Right ventricle myocardium inferior (tissue), 1 donor: ENCODE measurements around the gene ITGA1. TPM values are rescaled to one million over a fixed set of nuclear protein-coding genes. Genes with fewer than 3 reads are reported as not detected.

Experiments
- ATAC-seq: fragments of 200-7000 bp; cut with Tn5 transposase; one replicate; pipeline ENCODE4 v1.9.1; 2020; ENCODE audit warnings: mild to moderate bottlenecking, moderate library complexity
- DNase-seq: peaks from one replicate; pipeline ENCODE4 v3.0.0; 2021; ENCODE audit errors: missing footprints
- intact Hi-C: fragments of 100-400 bp; cut with DNase I; formaldehyde crosslinking; loops from one replicate; pipeline ENCODE4 v1.11.0; 2022
- total RNA-seq: library from RNA; stranded (reverse); fragmentation: NEBNext Ultra II Directional; extraction: Animal tissue kit (Norgen Biotek cat#: 25700); gene quantifications from one replicate; pipeline ENCODE4 v1.2.1, GENCODE V29; 2021
- donor health status: DM: no; HTN: yes; CAD: no; lungs with severe emphysema.

ITGA1 gene
- total RNA-seq, 1 donor from 2014 or later, result 29.9 TPM

DNA sequence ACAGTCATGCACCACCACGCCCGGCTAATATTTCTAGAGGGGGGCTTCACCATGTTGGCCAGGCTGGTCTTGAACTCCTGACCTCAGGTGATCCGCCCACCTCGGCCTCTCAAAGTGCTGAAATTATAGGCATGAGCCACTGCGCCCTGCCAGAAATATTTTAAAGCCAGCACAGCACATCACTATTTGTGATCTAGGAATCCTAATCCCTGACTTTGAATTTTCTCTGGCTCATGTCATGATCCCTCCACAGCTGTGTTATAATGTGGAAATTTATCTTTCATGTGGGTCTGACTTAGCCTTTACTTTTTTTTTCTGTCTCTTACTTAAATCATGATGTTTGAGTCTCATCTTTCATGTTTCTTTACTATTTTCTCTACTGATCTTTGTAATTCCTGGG, 18.7 kb upstream of the ITGA1 start:
- intact Hi-C loops, result no loop called here
- DNase-seq, result no peak
- ATAC-seq, result no peak

DNA sequence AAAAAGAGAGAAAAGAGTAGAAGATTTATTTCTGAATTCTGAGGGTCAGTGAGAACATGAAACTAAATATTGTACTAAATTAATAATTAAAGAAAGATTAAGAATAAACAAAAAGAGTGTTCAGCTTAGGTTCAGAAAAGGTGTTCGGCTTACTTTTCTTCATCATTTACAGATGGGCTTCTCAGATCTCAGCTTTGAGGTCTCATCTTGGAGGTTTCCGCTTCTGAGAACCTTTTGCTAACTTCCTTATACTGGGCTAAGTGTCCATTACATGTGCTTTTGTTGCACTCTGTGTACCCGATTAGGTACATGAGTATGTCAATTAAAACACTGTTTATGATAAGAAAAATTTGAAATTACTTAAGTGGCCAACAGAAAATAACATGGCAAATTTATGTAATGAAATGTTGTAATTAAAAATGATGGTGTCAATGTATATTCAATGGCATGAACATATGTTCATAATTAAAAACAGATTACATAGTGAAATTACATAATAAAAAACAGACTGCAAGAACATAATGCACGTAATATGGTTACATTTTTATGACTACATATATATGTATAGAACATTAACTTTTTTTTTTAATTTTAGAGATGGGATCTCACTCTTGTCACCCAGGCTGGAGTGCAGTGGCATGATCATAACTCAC, 17.3 kb upstream of the ITGA1 start:
- DNase-seq, result no peak
- ATAC-seq, result no peak
- intact Hi-C loops, result loop anchor here (5.0 kb wide), 2 partner anchors 43 to 78 kb away; no protein-coding TSS in a partner anchor

DNA sequence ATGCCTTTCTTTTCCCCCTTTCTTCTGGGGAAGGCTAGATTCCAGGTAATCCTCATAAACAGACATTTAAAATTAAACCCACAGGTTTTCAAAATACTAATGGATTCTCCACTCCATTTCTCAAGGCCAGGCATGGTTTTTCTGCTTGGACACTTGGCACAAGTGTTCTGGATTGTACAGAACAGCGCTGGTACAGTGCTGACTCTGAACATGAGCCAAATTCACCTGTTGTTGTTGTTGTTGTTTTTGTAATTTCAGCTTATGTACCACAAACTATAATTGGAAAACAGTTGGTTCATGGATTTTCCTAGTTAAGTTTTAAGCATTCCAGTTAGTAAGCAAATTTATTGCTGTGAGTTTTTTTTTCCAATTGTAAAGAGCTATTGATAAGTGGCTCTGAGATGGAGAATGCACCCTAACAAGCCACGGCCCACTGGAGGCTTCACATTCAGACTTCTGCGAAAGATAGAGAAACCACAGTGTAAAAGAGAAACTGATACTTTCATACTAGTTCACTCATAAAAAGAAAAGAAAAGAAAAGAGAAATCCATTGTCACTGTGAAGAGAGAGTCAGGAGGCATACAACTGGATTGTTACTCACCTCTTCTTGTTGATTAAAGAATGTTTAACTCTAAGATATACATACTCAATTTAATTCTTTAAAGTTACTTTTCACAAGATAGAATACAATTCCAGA, 16.2 kb upstream of the ITGA1 start:
- intact Hi-C loops, result loop anchor here (5.0 kb wide), 2 partner anchors 44 to 79 kb away; no protein-coding TSS in a partner anchor
- ATAC-seq, result no peak
- no peak for DNase-seq

DNA sequence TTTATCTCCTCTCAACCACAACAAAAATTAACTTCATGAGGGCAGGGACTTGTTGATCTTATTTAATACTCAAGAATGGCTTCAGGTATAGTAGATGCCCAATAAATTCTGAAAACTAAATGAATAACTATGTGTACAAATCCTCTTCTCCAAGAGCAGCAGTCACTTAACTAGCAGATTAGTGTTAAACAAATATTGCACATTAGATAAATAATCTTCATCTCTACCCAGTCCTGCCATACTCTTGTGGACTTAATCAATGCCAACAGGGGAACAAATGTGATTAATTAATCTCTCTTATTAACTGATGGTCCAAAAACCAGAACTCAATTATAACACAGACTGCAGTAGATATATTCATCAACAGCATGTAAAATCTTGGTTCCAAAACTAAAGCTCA, 15.0 kb upstream of the ITGA1 start:
- DNase-seq, result no peak
- no peak for ATAC-seq
- intact Hi-C loops, result loop anchor here (5.0 kb wide), 2 partner anchors 45 to 80 kb away; no protein-coding TSS in a partner anchor

DNA sequence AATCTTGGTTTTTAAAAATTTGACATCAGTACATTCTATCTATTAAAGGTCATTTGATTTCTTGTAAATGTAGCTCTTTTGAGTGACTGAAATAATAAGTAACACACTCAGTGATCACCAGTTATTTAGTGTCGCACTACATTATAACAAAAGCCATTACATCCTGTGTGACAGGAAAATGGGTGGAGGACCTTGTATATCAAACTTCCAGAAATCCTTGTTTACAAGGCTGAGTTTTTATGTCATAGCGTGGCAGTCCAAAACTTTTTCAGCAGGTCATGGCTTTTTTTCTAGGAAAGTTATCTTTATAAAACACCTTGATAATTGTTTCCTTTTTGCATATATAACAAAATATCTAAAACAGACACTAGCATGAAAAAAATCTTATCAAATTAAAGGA, 14.4 kb upstream of the ITGA1 start:
- DNase-seq (no peak), ATAC-seq (no peak)
- intact Hi-C loops, result loop anchor here (5.0 kb wide), 2 partner anchors 46 to 81 kb away; no protein-coding TSS in a partner anchor

DNA sequence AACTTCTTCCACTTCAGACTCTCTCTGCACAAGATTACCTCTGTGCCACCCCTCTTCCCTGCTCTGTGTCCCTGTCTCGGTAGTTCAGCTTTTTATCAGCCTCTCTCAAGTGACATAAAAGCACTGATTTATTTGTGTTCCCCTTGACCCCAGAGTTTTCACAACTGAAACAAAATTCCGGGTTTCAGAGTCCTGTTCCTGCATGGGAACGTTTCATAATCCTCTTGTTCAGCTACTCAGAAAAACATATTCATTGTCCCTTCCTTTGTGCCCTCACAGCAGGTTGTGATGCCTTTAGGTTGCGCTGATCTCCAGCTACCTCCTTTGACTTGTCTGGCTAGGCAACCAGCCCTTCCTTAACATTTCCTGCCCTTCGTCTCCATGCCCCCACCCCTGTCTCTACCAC, 13.7 kb upstream of the ITGA1 start:
- ATAC-seq, result no peak
- no peak for DNase-seq
- intact Hi-C loops, result loop anchor here (5.0 kb wide), 2 partner anchors 47 to 82 kb away; no protein-coding TSS in a partner anchor

DNA sequence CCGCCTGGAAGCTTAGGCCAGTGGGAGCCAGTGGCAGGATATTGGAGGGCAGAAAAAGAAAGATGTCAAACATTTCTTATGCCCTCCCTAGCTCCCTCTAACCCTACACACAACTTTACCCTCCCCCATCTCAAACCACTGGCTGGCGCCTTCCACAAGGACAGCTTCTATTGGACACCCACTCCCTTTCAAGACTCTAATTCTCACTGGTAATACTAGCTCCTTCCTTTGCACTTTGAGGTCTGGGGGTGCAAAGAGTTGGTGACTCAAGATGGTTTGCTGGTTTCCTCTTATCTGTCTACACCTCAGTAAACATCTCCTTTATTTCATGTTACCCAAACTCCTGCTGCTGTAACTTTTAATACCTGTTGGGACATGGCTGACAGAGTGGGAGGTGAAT, 11.6 kb upstream of the ITGA1 start:
- no peak for ATAC-seq
- DNase-seq, result no peak
- intact Hi-C loops, result no loop called here

DNA sequence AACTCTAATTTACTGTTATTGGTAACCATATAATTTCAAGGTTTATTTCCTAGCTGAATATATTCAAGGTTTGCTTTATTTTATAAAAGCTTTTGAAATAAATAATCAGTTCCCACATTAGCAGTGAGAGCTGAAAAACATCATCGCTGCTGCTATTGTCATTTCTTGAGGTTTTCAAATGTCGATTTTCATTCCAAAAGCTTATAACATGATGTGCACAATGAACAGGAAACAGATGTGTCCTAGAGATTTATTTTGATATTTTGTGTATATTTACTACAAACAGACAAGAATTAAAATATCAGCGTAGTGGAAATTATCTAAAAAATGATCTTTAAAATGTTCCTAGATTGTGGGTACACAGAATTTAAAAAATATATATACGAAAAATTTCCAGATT, 10.5 kb upstream of the ITGA1 start:
- no peak for DNase-seq
- ATAC-seq, result no peak
- intact Hi-C loops, result no loop called here

DNA sequence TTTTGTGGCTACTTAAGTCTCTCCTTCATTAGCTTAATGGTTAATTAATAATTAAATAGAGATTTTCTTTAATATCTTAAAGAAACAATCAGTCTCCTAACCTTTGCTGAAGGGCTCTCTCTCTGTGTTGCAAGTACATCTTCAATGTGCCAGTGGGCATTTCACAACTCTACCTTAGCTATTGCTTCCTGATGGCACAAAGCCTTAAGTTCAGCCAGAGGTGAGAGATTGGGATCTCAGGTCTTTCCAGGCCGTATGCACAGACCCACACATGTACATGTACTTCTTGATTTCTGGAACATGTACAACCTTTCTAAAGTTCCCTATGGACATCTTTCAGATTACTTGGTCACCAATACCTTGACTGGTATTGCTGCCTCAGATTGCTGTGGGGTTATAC, 8.9 kb upstream of the ITGA1 start:
- DNase-seq, result no peak
- no peak for ATAC-seq
- intact Hi-C loops, result no loop called here

DNA sequence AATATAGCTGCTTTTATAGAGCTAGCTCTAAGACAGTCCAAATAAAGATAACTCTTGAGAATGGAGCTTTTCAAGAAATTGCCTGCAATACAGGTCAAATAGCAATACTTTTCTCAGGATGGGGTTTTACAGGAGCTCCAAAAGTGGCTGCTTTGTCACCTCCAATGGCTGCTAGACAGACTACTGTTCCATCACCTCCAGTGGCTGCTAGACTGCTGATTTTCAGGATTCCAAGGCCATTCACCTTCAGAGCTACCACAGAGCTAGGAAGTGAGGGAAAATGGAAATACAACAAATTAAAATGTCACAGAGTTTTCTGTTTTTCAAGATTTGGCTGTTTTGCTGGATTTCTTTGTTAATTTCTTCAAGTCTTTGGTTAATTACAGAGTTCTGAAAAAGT, 8.5 kb upstream of the ITGA1 start:
- no peak for DNase-seq
- intact Hi-C loops, result no loop called here
- no peak for ATAC-seq

DNA sequence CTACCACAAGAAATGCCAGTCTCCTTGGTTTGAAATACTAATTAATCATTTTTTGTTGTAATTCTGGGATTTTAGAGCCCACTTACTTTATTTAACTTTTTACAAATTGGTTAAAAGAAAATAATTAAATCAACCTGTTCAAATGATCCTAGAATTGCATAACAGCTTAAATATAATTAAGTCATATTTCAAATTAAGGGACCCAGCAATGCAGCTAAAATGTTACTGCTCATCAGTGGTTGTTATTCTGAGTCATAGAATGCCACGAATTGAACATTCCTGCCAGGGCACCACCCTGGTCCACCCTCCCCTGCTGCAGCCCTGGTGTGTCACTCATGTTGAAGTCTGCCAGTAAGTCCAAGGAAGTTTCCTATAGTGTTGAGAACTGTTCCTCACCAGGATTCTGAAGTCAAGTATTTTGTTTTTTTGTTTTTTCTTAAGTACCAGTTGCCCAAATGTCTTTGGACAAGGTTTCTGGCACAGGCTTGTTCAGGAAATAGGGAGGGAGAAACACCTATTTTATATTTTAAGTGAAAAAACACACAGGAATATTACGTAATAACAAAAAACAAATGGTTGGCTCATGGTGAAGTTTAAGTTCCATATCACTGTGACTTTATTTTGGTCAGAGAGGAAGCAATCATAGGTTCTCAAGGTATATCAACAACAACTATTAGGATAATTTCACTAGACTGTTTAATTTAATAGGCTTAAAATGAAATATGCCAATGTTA, 4.3 kb upstream of the ITGA1 start:
- no peak for DNase-seq
- no peak for ATAC-seq

DNA sequence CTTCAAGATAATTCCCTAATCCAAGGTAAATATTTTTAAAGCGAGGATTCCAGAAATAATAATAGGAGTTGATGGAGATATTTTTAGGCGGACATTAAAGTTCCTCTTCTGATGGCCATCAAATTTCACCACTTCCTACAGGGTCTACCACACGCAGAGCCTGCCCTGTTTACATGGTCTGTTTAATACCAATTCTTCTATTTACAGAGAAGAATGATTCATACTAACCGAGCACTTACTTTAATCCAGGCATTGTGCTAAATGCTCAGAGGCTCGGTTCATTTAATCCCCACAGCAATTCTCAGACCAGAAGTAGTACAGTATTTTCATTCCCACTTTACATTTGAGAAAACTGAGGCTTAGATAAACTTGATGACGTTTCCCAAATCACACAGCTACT, 3.0 kb upstream of the ITGA1 start:
- DNase-seq, result no peak
- intact Hi-C loops, result loop anchor here (5.0 kb wide), 4 partner anchors 53 to 92 kb away; no protein-coding TSS in a partner anchor
- ATAC-seq, result no peak

More for the DNA sequence above, 4.3 kb upstream of the ITGA1 start:
- intact Hi-C loops, result no loop called here

DNA sequence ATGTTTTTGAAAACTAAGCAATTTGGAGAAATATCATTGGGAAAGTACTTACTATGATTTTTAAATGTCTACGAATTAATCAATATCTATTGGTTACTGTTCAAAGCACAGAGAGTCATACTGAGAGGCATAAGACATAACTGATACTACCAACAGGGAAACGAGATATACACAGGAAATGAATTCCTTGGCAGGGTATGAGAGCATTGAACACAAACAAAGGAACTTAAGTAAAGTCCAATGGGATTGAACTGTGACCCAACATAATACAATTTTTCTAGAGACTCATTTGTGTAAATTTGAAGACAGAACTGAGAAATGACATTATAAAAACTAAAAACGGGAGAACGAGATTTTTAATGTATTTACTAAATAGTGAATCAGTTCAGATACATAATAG, 1.3 kb upstream of the ITGA1 start:
- intact Hi-C loops, result loop anchor here (5.0 kb wide), 4 partner anchors 51 to 94 kb away; no protein-coding TSS in a partner anchor
- no peak for DNase-seq
- no peak for ATAC-seq

DNA sequence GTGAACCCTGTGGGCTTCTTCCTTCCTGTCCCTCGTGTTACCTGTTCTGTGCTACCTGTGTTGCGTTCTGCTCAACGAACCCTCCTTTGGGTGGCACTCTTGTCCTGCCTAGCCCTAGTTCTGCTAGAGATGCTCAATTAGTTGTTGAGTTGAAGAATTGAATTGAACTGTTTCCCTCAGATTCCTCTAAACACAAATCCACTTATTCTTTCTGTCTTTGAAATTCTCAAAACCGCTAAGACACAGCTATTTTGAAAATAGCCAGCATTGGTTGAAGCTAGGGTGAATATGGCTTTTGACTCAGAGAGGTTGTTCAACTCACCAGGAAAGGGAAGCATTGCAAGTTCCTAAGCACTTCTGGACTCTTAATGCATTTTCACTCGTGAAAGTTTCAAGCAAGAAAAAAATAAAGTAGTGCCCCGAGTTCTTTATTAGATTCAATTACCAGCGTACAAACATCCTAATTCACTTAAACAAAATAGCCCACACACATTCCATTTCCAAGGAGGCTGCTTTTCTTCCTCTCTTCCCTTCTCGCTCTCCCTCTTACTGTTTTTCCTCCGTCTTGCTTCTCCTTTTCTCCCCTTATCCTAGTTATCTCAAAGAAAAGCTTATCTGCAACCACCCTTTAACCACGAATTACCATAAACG, 642 bp upstream of the ITGA1 start:
- intact Hi-C loops, result loop anchor here (5.0 kb wide), 4 partner anchors 50 to 95 kb away; no protein-coding TSS in a partner anchor
- DNase-seq (no peak), ATAC-seq (no peak)

DNA sequence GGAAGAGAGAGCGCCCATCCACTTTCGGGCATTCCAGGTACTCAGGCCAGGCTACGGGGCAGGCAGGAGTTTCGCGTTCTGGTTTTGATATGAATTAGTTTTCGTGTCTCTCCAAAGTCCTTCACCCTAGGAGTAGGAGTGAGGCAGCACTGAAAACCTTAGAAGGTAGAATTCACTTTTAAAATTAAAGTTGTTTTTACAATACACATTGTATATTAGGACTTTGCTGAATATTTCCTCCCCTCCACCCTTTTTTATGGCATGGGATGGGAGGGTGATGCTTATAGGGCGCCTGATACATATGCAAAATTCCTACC, 747 bp downstream of the ITGA1 start:
- intact Hi-C loops, result loop anchor here (2.0 to 5.0 kb wide), 5 partner anchors 49 to 126 kb away; no protein-coding TSS in a partner anchor
- no peak for DNase-seq
- no peak for ATAC-seq

DNA sequence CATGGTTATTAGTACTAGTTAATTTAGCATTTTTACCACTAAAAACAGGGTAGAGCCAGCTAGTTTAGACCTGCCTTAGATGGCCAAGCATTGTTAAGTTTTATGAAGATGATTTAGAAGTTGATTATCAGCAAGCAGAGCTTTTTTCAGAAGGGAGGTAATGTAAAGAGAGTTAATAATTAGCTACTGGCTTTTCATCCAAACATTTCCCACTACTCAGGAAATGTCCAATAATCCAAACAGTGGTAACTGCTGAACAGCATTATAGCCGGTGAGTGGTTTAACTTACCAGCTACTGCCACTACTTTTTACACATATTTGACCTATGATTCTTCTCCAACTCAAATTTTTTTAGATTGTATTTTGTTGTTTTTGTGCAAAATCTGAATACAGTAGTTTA, 1.7 kb downstream of the ITGA1 start:
- ATAC-seq (no peak), DNase-seq (no peak)
- intact Hi-C loops, result loop anchor here (2.0 to 5.0 kb wide), 5 partner anchors 48 to 125 kb away; no protein-coding TSS in a partner anchor

DNA sequence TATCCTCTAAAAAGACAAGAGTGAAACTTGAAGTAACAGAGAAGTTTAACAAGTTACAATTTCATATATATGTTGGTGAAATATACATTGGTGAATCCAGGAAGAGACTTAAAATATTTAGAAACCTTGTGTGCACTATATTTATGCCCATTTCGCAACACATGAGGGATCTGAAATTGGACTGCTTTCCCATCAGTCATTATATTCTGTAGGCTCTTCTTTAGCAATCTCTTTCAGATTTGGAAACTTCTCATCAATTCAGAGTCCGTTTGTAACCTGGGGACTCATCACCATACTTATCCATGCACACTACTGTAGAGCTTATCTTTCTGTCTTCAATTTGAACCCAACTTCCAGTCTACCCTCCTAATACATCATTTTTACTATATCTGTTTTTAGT, 2.1 kb downstream of the ITGA1 start:
- no peak for ATAC-seq
- no peak for DNase-seq
- intact Hi-C loops, result loop anchor here (2.0 to 10.0 kb wide), 6 partner anchors 47 to 315 kb away; partner anchors contain the start of gene MOCS2

DNA sequence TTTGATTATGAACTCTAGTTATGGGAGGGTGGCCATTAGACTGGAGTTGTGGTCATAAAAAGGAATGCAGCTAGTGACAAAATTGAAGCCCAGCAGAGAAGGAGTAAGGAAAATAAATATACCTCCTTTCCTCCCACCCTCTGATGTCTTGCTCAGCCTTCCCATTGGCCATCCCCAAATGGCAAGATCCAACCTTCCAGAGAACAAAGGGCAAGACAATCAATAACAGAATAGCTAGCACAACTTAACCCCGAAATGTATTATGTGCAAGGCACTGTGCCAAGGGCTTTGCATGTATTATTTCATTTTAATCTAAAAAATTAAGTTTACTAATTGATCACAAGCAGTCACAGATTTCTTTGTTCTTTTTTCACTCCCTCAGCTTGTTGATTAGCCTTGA, 3.6 kb downstream of the ITGA1 start:
- intact Hi-C loops, result loop anchor here (10.0 kb wide), 1 partner anchor 313 kb away; the partner anchor contains the start of gene MOCS2
- ATAC-seq, result no peak

DNA sequence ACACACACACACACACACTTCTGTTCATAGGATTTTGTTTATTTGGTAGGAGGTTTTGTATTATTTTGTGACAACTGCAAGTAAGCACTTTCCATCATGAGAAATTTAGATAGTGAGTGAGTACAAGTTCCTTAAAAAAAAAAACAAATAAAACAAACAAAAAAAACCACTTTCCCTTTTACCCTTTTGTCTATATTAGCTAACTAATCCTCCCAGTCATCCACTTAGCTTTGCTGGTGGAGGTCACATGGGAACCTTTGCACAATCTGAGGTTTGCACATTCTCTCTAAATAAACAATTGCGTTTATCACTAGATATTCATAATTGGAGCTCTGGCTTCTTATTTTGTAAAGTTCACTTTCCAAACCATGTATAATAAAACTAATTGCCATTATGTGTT, 6.8 kb downstream of the ITGA1 start:
- no peak for DNase-seq
- intact Hi-C loops, result loop anchor here (10.0 kb wide), 1 partner anchor 310 kb away; the partner anchor contains the start of gene MOCS2
- no peak for ATAC-seq

More for the DNA sequence above, 3.6 kb downstream of the ITGA1 start:
- DNase-seq, result no peak
